H1 (cell line): ENCODE results near the gene CPSF4L.

Experiments
- CTBP2 ChIP-seq: IDR thresholded peaks from 2 replicates; pipeline ENCODE4 v1.7.0; 2011; ENCODE audit warnings: borderline replicate concordance, mild to moderate bottlenecking, moderate library complexity, mixed read lengths, low read length; ENCODE audit not compliant: insufficient read depth, insufficient read length
- SIRT6 ChIP-seq: IDR thresholded peaks from one replicate; pipeline ENCODE4 v1.7.1; 2012; ENCODE audit warnings: low read length, inconsistent platforms
- YY1 ChIP-seq: IDR thresholded peaks from 2 replicates; pipeline ENCODE4 v1.6.1; 2011; ENCODE audit warnings: low read depth, mild to moderate bottlenecking, low read length
- TF ChIP-seq, protein P1 (sequence below), 3 experiments: IDR thresholded peaks; 1 replicate in 2 of 3; 2 replicates in 1 of 3; pipeline versions ENCODE4 v1.5.1 to v1.6.1; 2011; ENCODE audit warnings: low read length in 3 of 3, mild to moderate bottlenecking in 3 of 3, inconsistent platforms in 2 of 3, low read depth in 1 of 3, moderate library complexity in 1 of 3; ENCODE audit not compliant: insufficient read depth in 1 of 3; ENCODE audit errors: control extremely low read depth in 1 of 3

- TF ChIP-seq, protein P1, sequence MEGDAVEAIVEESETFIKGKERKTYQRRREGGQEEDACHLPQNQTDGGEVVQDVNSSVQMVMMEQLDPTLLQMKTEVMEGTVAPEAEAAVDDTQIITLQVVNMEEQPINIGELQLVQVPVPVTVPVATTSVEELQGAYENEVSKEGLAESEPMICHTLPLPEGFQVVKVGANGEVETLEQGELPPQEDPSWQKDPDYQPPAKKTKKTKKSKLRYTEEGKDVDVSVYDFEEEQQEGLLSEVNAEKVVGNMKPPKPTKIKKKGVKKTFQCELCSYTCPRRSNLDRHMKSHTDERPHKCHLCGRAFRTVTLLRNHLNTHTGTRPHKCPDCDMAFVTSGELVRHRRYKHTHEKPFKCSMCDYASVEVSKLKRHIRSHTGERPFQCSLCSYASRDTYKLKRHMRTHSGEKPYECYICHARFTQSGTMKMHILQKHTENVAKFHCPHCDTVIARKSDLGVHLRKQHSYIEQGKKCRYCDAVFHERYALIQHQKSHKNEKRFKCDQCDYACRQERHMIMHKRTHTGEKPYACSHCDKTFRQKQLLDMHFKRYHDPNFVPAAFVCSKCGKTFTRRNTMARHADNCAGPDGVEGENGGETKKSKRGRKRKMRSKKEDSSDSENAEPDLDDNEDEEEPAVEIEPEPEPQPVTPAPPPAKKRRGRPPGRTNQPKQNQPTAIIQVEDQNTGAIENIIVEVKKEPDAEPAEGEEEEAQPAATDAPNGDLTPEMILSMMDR (IDR thresholded peaks at IDR 0.05; ENCODE audit: control extremely low read depth in 1 of 3, insufficient read depth in 1 of 3, low read depth in 1 of 3, low read length in 3 of 3): peak in 1 of 3 experiments; percentile 3; a peak in 1 of 4 replicates
- no peak for TF ChIP-seq SIRT6
- no peak for TF ChIP-seq YY1
- TF ChIP-seq CTBP2: no peak
These were observed 14.0 kb downstream of the CPSF4L start for GRCh38 chr17:73247726-73248125.
